SH-SY5Y (cell line): ENCODE measurements around the gene UBASH3A.

ENCODE experiments used
- GATA2 ChIP-seq: IDR thresholded peaks from 2 replicates; pipeline ENCODE4 v1.6.1; 2011; ENCODE audit warnings: mild to moderate bottlenecking, low read depth, low read length
- GATA3 ChIP-seq: IDR thresholded peaks from 2 replicates; pipeline ENCODE4 v1.6.1; 2011; ENCODE audit warnings: low read depth, mild to moderate bottlenecking, low read length, moderate library complexity

GRCh38 chr21:42395302-42395701 lies 8.4 kb upstream of the UBASH3A start:
- TF ChIP-seq GATA2 (no peak), GATA3 (no peak)
